GM06990 (cell line): ENCODE measurements around the gene FST.

Experiments
- DNase-seq: peaks from one replicate; pipeline ENCODE4 v3.0.0-alpha.2; 2011; ENCODE audit not compliant: insufficient read length; ENCODE audit errors: extremely low read depth
- H3K27me3 ChIP-seq: replicated peaks from 2 replicates; pipeline ENCODE4 v1.6.0; 2011; ENCODE audit warnings: low read length; ENCODE audit not compliant: control insufficient read depth, insufficient read depth
- H3K36me3 ChIP-seq: 2 replicates; pipeline ENCODE4 v1.5.1; 2011; ENCODE audit warnings: low read length; ENCODE audit not compliant: control insufficient read depth, insufficient read depth
- H3K4me3 ChIP-seq: replicated peaks from 2 replicates; pipeline ENCODE4 v1.5.1; 2011; ENCODE audit warnings: low read depth, mild to moderate bottlenecking, control low read depth, low read length
- CTCF ChIP-seq: IDR thresholded peaks from 2 replicates; pipeline ENCODE4 v1.5.1; 2011; ENCODE audit warnings: low read length, control low read depth, mild to moderate bottlenecking, inconsistent platforms; ENCODE audit not compliant: insufficient read depth, poor library complexity, severe bottlenecking

The FST gene

GRCh38 chr5:53479590-53480415, 626 bp upstream of the FST start:
- peak; percentile 26 for DNase-seq
- TF ChIP-seq CTCF, result no peak
- Histone ChIP-seq H3K4me3 (peak overlapping the region; percentile 54), H3K27me3 (no peaks in the 10 kb centered on the region; the same call in none of the 2 replicates), H3K36me3 (no peaks in the 10 kb centered on the region)

- H3K27me3 ChIP-seq, result no peaks in the 10 kb centered on the region; the same call in none of the 2 replicates
- DNase-seq, result no peak
- peak overlapping the region; percentile 60 for H3K4me3 ChIP-seq
- TF ChIP-seq CTCF, result no peak
- no peaks in the 10 kb centered on the region for H3K36me3 ChIP-seq
These were observed 894 bp downstream of the FST start for GRCh38 chr5:53481159-53481886.

GRCh38 chr5:53481887-53482716, 1.7 kb downstream of the FST start:
- H3K27me3 ChIP-seq, result no peaks in the 10 kb centered on the region; the same call in none of the 2 replicates
- TF ChIP-seq CTCF, result no peak
- peak; percentile 70 for DNase-seq
- peak overlapping the region; percentile 60 for H3K4me3 ChIP-seq
- H3K36me3 ChIP-seq, result no peaks in the 10 kb centered on the region

- H3K36me3 ChIP-seq, result no peaks in the 10 kb centered on the region
- DNase-seq, result peak; percentile 28
- TF ChIP-seq CTCF, result peak; percentile 45
- peak overlapping the region; percentile 60 for H3K4me3 ChIP-seq
- no peaks in the 10 kb centered on the region; the same call in none of the 2 replicates for H3K27me3 ChIP-seq
These were observed 2.5 kb downstream of the FST start for GRCh38 chr5:53482717-53483638.

- Histone ChIP-seq H3K36me3 (no peaks in the 10 kb centered on the region), H3K27me3 (no peaks in the 10 kb centered on the region; the same call in 1 of the 2 replicates), H3K4me3 (no peak overlapping the region)
- no peak for DNase-seq
- TF ChIP-seq CTCF, result no peak
These were observed 7.0 kb downstream of the FST start for GRCh38 chr5:53487436-53487835.
